Activated CD8-positive, alpha-beta T cell treated with anti-CD3 and anti-CD28 coated beads, Interleukin-2, amount 10 ng/mL, durations not matched to agents 7 days and 5 days (primary cell): Measurements from ENCODE around the gene RRAS. TPM values are rescaled to one million over a fixed set of nuclear protein-coding genes. Genes with fewer than 3 reads are reported as not detected.
A peak's percentile ranks its signal among the peaks of the same experiment; 100 is the strongest.

Experiments
- ATAC-seq: fragments of 150-1000 bp; cut with Tn5 transposase; one replicate; pipeline ENCODE4 v1.10.0; 2021; ENCODE audit warnings: moderate library complexity
- CTCF ChIA-PET: fragments of 350-600 bp; sonication (Branson Sonifier 250); formaldehyde crosslinking; loops from one replicate; lab custom pipeline; 2021; ENCODE audit warnings: antibody characterized with exemption; lab: Charles Lee
- POLR2A ChIA-PET: fragments of 350-600 bp; sonication (Branson Sonifier 250); formaldehyde crosslinking; loops from one replicate; lab custom pipeline; 2021; ENCODE audit warnings: antibody characterized with exemption; lab: Charles Lee
- DNase-seq: peaks from one replicate; pipeline ENCODE4 v3.0.0-alpha.2; 2020
- H3K27ac Mint-ChIP-seq: one replicate; pipeline ENCODE4 v1.8.0; 2021; ENCODE audit warnings: mild to moderate bottlenecking, mixed read lengths
- H3K27me3 Mint-ChIP-seq: one replicate; pipeline ENCODE4 v1.8.0; 2021; ENCODE audit warnings: low read depth, mixed read lengths
- H3K36me3 Mint-ChIP-seq: one replicate; pipeline ENCODE4 v1.8.0; 2021; ENCODE audit warnings: low read depth, mixed read lengths
- H3K4me1 Mint-ChIP-seq: one replicate; pipeline ENCODE4 v1.8.0; 2021; ENCODE audit warnings: low read depth, mixed read lengths
- H3K4me3 Mint-ChIP-seq: one replicate; pipeline ENCODE4 v1.8.0; 2021; ENCODE audit warnings: mild to moderate bottlenecking, mixed read lengths
- H3K9me3 Mint-ChIP-seq: one replicate; pipeline ENCODE4 v1.8.0; 2022; ENCODE audit warnings: mixed read lengths; ENCODE audit not compliant: insufficient read depth
- total RNA-seq, 2 experiments: library from RNA; stranded (reverse); gene quantifications; one replicate each; pipeline ENCODE4 v1.2.3, GENCODE V29; 2021

The RRAS gene
- 1 to 10 TPM; 8.1 to 8.4 TPM for total RNA-seq

- H3K27me3 Mint-ChIP-seq, result peaks cover 4% of the 10 kb centered on the region
- H3K27ac Mint-ChIP-seq, result peak within 1 kb of the TSS; percentile 98
- peak within 1 kb of the TSS; percentile 90 for H3K4me3 Mint-ChIP-seq
- DNase-seq, result peak; percentile 100
- H3K4me1 Mint-ChIP-seq, result peaks cover 55% of the 10 kb centered on the region
- ChIA-PET CTCF (interaction anchor here (0.8 to 2.8 kb wide), 12 partner anchors 31 to 647 kb away, joined by 3 to 13 read pairs (median 5); partner anchors contain the start of genes GYS1, PRMT1 and RUVBL2), POLR2A (interaction anchor here (0.6 to 5.4 kb wide), 13 partner anchors 10 to 1533 kb away, joined by 3 to 38 read pairs (median 4); partner anchors contain the start of genes BCL2L12, IRF3, NOSIP and PRMT1)
- peak; percentile 77 for ATAC-seq
- H3K36me3 Mint-ChIP-seq, result peaks cover 7% of the 10 kb centered on the region
- H3K9me3 Mint-ChIP-seq, result no peaks in the 10 kb centered on the region
Observed at GRCh38 chr19:49640113-49640898, at the start of gene RRAS. Gene RRAS (minus strand): TSS chr19:49640143. CDS start chr19:49640098, 45 bp downstream.

- DNase-seq (peak; percentile 47), ATAC-seq (peak; percentile 19)
- H3K4me1 Mint-ChIP-seq, result peaks cover 41% of the 10 kb centered on the region
- H3K27ac Mint-ChIP-seq, result no peak within 1 kb of the TSS
- peaks cover 24% of the 10 kb centered on the region for H3K36me3 Mint-ChIP-seq
- H3K9me3 Mint-ChIP-seq, result no peaks in the 10 kb centered on the region
- no peak within 1 kb of the TSS for H3K4me3 Mint-ChIP-seq
- H3K27me3 Mint-ChIP-seq, result peaks cover 21% of the 10 kb centered on the region
- CTCF ChIA-PET, result interaction anchor here (0.9 to 1.4 kb wide), 3 partner anchors 11 to 110 kb away, joined by 3 to 4 read pairs (median 3); no protein-coding TSS in a partner anchor
- POLR2A ChIA-PET, result no interaction called here
Observed at GRCh38 chr19:49689133-49690078, 49.5 kb upstream of the RRAS start, which contains the start of gene ADM5. Gene ADM5 (plus strand): TSS chr19:49689594. CDS start chr19:49689838, 244 bp downstream.

- H3K27me3 Mint-ChIP-seq, result peaks cover 19% of the 10 kb centered on the region
- ATAC-seq, result no peak
- no peak for DNase-seq
- H3K27ac Mint-ChIP-seq, result no peak overlapping the region
- H3K4me3 Mint-ChIP-seq, result no peak overlapping the region
- no peaks in the 10 kb centered on the region for H3K9me3 Mint-ChIP-seq
- peaks cover 41% of the 10 kb centered on the region for H3K4me1 Mint-ChIP-seq
- POLR2A ChIA-PET, result no interaction called here
- CTCF ChIA-PET, result interaction anchor here (0.6 to 1.4 kb wide), 2 partner anchors 9 to 10 kb away, joined by 3 read pairs; no protein-coding TSS in a partner anchor
- H3K36me3 Mint-ChIP-seq, result peaks cover 32% of the 10 kb centered on the region
Observed at GRCh38 chr19:49688531-49689132, 48.7 kb upstream of the RRAS start.

GRCh38 chr19:49687566-49688316, 47.8 kb upstream of the RRAS start:
- peaks cover 33% of the 10 kb centered on the region for H3K36me3 Mint-ChIP-seq
- H3K4me3 Mint-ChIP-seq, result no peak overlapping the region
- H3K4me1 Mint-ChIP-seq, result peaks cover 41% of the 10 kb centered on the region
- H3K9me3 Mint-ChIP-seq, result no peaks in the 10 kb centered on the region
- H3K27ac Mint-ChIP-seq, result no peak overlapping the region
- DNase-seq (no peak), ATAC-seq (no peak)
- ChIA-PET POLR2A (no interaction called here), CTCF (interaction anchor here (0.6 to 1.4 kb wide), 2 partner anchors 8 to 9 kb away, joined by 3 read pairs; no protein-coding TSS in a partner anchor)
- H3K27me3 Mint-ChIP-seq, result peaks cover 19% of the 10 kb centered on the region

- peaks cover 43% of the 10 kb centered on the region for H3K4me1 Mint-ChIP-seq
- H3K27me3 Mint-ChIP-seq, result peaks cover 15% of the 10 kb centered on the region
- DNase-seq, result no peak
- ATAC-seq, result no peak
- no peak overlapping the region for H3K27ac Mint-ChIP-seq
- H3K36me3 Mint-ChIP-seq, result peaks cover 38% of the 10 kb centered on the region
- ChIA-PET POLR2A (interaction anchor here (0.6 kb wide), 1 partner anchor 182 kb away, joined by 3 read pairs; no protein-coding TSS in a partner anchor), CTCF (no interaction called here)
- H3K4me3 Mint-ChIP-seq, result no peak overlapping the region
- no peaks in the 10 kb centered on the region for H3K9me3 Mint-ChIP-seq
Observed at GRCh38 chr19:49687150-49687549, 47.2 kb upstream of the RRAS start.

- H3K27me3 Mint-ChIP-seq, result peaks cover 14% of the 10 kb centered on the region
- POLR2A ChIA-PET, result interaction anchor here (0.6 kb wide), 1 partner anchor 183 kb away, joined by 3 read pairs; no protein-coding TSS in a partner anchor
- H3K27ac Mint-ChIP-seq, result no peak overlapping the region
- peaks cover 42% of the 10 kb centered on the region for H3K4me1 Mint-ChIP-seq
- CTCF ChIA-PET, result no interaction called here
- peaks cover 43% of the 10 kb centered on the region for H3K36me3 Mint-ChIP-seq
- no peaks in the 10 kb centered on the region for H3K9me3 Mint-ChIP-seq
- no peak for ATAC-seq
- no peak for DNase-seq
- no peak overlapping the region for H3K4me3 Mint-ChIP-seq
Observed at GRCh38 chr19:49686503-49687088, 46.7 kb upstream of the RRAS start.

GRCh38 chr19:49685845-49686332, 45.9 kb upstream of the RRAS start:
- ChIA-PET CTCF (interaction anchor here (1.0 kb wide), 1 partner anchor 32 kb away, joined by 4 read pairs; no protein-coding TSS in a partner anchor), POLR2A (no interaction called here)
- ATAC-seq, result no peak
- no peak for DNase-seq
- Mint-ChIP-seq H3K4me1 (peaks cover 40% of the 10 kb centered on the region), H3K36me3 (peaks cover 46% of the 10 kb centered on the region), H3K9me3 (no peaks in the 10 kb centered on the region), H3K4me3 (no peak overlapping the region), H3K27me3 (peaks cover 7% of the 10 kb centered on the region), H3K27ac (no peak overlapping the region)

- no peak overlapping the region for H3K27ac Mint-ChIP-seq
Observed at GRCh38 chr19:49684983-49685553, 45.1 kb upstream of the RRAS start.

GRCh38 chr19:49684251-49684982, 44.5 kb upstream of the RRAS start:
- H3K4me3 Mint-ChIP-seq, result no peak overlapping the region
- ChIA-PET CTCF (interaction anchor here (0.6 kb wide), 1 partner anchor 10 kb away, joined by 3 read pairs; no protein-coding TSS in a partner anchor), POLR2A (no interaction called here)
- no peak overlapping the region for H3K27ac Mint-ChIP-seq
- peaks cover 43% of the 10 kb centered on the region for H3K36me3 Mint-ChIP-seq
- ATAC-seq (no peak), DNase-seq (no peak)
- H3K4me1 Mint-ChIP-seq, result peaks cover 42% of the 10 kb centered on the region
- no peaks in the 10 kb centered on the region for H3K27me3 Mint-ChIP-seq
- H3K9me3 Mint-ChIP-seq, result no peaks in the 10 kb centered on the region

More at GRCh38 chr19:49684983-49685553, 45.1 kb upstream of the RRAS start:
- ATAC-seq (no peak), DNase-seq (no peak)
- Mint-ChIP-seq H3K36me3 (peaks cover 43% of the 10 kb centered on the region), H3K27me3 (no peaks in the 10 kb centered on the region), H3K4me1 (peaks cover 41% of the 10 kb centered on the region), H3K9me3 (no peaks in the 10 kb centered on the region), H3K4me3 (no peak overlapping the region)
- POLR2A ChIA-PET, result no interaction called here
- CTCF ChIA-PET, result interaction anchor here (0.6 to 1.0 kb wide), 2 partner anchors 11 to 32 kb away, joined by 3 to 4 read pairs; no protein-coding TSS in a partner anchor
